HG03558 (cell line): ENCODE data around the gene ZFP91.

Experiments
- ATAC-seq: cut with Tn5 transposase; IDR thresholded peaks from one replicate; pipeline ENCODE4 v1.9.1; 2021; ENCODE audit warnings: moderate number of reproducible peaks; ENCODE audit not compliant: unreplicated experiment; ENCODE audit errors: extremely low read depth

ZFP91 gene

DNA sequence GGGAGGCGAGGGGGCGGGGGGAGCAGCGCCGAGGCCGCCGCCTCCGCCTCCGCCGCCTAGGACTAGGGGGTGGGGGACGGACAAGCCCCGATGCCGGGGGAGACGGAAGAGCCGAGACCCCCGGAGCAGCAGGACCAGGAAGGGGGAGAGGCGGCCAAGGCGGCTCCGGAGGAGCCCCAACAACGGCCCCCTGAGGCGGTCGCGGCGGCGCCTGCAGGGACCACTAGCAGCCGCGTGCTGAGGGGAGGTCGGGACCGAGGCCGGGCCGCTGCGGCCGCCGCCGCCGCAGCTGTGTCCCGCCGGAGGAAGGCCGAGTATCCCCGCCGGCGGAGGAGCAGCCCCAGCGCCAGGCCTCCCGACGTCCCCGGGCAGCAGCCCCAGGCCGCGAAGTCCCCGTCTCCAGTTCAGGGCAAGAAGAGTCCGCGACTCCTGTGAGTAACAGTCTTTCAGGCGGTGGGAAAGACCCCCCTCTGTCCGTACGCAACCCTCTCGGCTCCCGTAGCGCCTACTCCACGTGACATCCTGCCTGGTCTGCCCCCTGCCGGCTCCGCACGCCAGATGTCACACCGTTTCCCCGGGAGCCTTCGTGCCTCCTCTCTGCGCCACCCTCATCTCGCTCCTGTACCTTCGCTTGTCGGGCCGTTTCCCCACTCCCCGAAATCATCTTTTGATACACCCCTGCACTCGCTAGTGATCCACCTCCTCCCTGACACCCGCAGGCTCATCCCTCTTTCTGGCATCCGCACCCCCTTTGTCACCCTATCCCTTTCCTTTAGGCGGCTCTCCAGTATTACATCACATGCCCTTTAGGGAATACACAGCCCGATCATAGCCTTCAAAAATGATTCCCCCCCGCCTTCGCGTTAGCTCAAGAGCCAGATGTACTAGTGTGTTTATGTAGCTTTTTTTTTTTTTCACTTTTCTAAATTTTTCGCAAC, 598 bp downstream of the ZFP91 start:
- no peak for ATAC-seq

DNA sequence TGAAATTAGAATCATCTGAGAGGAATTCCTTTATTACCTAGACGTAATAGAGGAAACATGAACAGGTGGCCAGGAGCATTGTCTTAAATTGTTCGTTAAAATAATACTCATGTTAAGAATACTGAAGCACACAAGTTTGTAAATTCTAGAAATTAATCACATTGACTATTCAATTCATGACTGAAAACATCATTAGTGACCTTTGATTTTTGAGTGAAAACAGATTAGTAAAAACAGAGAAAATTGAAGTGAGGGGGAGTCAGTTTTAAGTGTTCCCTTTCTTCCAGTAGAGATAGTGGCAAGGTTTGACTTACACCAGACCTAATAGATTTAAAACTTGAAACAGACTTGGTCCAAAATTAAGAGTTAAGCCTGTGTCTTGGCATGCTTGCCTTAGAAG, 1.4 kb downstream of the ZFP91 start:
- no peak for ATAC-seq

DNA sequence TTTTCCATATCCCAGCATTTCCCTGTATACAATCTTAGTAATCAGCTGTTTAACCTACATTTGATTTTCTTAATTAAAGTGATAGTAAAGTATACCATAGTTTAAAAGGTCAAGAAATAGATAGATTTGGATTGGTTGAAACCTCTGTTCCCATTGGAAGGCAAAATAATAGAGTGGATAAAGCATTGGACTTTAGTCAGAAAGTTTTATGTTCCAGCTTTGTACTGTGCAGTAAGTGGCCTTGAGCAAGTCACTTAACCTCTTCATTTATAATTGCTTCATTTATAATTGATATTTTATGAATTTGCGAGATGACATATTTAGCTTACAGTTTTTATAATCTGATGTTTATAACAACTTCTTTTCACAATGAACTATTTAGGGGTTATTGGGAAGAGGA, 3.6 kb downstream of the ZFP91 start:
- no peak for ATAC-seq

DNA sequence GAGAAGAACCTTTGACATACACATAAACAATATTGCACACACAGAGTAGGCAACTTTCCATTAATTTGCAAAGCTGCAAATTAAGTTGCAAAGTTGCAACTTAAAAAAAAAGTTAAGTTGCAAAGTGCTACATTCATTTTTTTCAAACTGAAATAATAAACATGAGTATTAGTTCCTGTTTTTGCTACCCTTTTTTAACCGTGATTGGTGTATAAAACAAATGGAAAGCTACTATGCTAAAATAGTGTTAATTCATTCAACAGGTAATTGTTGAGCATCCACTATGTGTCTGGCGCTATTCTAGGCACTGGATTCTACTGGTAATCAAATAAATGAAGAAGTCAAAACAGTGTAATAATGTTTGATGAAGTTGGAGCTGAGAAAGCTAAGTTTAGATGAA, 8.1 kb downstream of the ZFP91 start:
- no peak for ATAC-seq

DNA sequence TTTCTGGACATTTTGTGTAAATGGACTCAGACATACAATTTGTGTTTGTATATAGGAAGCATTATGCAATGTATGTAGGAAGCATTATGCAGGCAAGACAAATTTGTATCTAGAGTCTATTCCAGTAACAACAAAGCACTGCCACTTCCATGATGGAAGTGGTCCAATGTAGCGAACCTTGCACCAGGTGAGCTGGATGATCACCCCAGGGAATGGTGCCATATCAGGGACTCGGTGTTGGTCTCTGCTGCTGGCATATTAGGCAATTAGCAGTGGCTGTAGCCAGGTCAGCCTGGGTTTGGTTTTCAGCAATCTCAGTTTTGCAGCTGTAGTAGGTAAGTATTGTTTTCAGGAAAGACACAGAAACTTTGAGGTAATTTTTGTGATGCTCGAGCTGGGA, 12.8 kb downstream of the ZFP91 start:
- no peak for ATAC-seq

DNA sequence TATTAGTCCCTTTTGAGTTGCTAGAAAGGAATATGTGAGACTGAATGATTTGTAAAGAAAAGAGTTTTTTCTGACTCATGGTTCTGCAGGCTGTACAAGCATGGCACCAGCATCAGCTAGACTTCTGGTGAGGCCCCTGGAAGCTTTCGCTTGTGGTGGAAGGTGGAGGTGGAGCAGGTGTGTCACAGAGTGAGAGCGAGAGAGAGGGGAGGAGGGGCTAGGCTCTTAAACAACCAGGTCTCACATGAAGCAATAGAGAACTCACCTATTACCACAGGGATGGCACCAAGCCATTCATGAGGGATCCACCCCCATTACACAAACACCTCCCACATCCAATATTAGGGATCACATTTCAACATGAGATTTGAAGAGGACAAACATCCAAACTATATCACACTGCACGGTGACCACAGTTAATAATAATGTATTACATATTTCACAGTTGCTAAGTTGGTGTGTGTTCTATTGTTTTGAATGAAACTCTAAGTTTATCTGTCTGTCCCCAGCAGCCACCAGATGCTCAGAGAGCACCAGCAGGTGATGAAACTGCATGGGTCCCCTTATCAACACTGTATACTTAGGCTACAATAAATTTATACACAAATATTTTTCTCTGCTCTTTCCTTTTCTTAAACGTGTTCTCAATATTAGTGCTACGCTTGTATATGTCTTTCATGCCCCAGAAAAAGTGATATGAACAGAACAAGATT, 14.1 kb downstream of the ZFP91 start:
- ATAC-seq = no peak

DNA sequence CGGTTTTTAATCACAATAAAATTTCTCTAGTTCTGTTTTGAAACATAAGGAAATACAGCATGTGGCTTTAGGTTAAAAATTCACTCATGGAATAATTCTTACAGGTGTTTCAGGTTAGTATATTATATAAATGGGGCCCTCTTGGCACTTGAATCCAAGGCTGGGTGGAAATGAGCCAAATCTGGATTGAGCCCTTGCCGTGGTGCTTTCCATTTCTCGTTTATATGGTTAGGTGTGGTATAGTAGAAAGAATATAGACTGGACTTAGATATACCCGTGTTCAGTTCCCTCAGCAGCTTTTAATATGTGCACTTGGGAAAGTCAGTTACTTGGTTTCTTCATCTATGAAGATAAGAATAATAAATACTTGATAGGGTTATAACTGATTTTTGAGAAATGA, 16.0 kb downstream of the ZFP91 start:
- ATAC-seq = no peak

DNA sequence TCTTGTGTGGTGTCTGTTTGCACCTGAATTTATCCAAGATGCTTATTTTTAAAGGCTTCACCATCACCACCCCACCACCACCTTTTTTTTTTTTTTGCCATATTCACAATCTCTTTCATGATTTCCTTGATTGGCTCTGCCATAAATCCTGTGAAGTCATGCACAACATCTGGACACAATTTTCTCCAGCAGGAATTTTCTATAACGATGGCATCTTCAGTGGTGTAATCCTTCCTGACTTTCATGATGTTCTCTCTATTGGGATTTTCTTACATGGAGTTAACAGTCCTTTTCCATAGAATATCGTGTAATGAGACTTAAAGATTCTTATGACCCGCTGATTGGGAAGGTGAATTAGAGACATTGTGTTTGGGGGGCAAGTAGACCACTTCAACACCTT, 17.8 kb downstream of the ZFP91 start:
- ATAC-seq = no peak

DNA sequence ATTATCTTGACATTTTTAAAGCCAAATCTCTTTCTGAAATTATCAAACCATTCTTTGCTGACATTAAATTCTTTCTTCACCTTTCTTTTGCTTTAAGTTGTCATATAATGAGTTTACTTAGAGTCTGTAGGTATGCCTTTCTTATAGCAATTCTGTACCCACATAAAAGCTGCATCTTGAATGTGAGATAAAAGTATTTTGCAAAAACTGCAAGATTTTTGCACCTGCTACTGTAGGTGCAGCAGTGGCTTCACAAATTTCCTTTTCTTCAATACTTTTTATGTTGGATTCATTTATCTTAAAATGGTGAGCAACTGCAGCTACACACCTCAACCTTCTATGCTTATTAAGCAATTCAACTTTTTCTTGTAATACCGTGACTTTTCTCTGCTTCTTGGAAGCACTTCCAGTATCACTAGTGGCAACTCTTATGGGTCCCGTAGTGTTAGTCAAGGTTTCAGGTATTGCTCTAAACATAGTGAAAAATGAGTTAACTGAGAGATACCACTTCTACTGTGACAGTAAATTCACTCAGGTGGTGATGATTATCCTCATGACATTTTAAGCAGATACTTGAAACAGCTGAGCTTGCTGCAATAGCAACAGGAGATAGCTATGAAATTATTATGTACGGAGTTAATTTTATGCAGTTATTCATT, 18.8 kb downstream of the ZFP91 start:
- ATAC-seq = no peak

DNA sequence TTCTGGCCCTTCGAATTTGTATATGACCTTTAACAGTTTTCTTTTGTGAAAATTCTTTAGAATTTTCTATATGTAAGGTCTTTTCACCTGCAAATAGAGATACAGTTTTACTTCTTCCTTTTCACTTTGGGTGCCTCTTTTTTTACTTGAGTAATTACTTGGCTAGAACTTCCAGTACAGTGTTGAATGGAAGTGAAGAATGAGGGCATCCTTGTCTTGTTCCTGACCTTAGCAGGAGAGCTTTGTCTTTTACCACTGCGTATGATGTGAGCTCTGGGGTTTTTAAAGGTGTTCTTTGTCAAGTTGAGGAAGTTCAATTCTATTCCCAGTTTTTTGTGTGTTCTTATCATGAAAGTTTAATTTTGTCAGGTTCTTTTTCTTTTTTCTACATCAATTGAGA, 21.6 kb downstream of the ZFP91 start:
- no peak for ATAC-seq

DNA sequence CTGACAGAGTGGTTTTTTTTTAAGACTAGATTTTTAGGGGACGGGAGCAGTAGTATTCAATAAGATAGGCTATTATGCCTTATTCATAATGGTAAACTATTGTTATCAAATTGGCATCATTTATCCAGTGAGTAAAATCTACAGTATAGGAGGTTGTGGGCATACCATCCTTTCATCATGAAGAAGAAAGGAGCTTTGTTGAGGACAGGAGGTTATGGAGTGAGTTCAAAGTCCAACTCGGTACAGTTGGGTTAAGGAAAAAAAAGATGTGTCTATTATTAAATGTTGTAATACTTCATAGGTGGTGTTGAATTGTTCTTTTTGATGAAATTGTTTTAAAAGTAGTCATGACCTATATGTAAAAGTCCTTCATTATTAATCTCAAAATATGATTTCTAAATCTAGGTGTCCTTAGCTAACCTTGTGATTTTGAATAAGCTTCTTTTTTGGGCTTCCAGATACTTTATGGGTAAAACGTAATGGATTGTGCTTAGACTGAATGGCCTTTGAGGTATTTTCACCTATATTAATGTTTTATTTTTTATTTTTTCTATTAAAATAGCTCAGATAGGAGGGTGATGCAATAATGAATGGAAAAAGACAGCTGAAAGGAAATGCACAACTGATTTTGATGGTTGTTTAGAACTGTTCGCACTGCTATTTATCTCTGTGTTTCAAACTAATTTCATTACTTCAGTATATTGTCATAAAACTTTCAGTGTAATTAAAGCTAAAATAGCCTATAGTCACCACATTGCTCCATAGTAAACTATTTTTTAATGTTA, 28.3 kb downstream of the ZFP91 start:
- no peak for ATAC-seq

DNA sequence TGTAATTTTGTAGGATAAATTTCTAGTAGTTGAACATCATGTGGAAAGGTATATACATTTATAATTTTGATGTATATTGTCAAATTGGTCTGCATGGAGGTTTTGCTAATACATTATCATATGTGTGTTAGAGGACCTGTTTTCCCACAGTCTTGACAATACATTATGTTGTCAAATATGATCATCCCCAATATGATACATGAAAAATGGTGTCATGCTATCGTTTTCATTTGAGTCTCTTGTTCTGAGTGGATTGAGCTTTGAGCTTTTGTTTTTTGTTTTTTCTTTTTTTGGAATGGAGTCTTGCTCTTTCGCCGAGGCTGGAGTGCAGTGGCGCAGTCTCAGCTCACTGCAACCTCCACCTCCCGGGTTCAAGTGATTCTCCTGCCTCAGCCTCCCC, 29.5 kb downstream of the ZFP91 start:
- no peak for ATAC-seq

DNA sequence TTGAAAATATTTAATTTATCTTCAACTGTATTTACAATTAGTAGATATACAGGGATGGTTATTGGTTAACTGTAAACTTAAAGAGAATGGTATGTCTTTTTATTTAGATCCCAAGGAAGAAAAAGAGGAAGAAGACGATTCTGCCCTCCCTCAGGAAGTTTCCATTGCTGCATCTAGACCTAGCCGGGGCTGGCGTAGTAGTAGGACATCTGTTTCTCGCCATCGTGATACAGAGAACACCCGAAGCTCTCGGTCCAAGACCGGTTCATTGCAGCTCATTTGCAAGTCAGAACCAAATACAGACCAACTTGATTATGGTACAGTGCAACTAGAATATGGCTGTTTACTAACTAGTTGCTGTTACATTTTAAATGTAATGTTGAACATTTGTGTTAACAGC, 30.9 kb downstream of the ZFP91 start:
- ATAC-seq = no peak

DNA sequence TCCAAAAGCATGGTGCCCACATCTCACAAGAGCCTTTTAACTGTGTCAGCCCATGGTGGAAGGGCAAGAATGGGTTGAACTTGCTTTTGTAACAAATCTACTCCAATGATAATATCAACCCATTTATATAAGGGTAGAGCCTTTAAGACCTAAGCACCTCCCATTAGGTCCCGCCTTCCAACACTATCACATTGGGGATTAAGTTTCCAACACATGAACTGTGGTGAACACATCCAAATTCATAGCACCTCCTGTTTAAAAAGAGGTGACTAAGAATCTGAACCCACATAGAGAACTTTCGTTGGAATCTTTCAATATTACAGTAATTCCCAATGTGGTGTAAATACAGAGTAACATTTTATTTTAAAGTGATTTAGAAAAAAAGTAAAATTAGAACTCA, 34.4 kb downstream of the ZFP91 start:
- no peak for ATAC-seq

DNA sequence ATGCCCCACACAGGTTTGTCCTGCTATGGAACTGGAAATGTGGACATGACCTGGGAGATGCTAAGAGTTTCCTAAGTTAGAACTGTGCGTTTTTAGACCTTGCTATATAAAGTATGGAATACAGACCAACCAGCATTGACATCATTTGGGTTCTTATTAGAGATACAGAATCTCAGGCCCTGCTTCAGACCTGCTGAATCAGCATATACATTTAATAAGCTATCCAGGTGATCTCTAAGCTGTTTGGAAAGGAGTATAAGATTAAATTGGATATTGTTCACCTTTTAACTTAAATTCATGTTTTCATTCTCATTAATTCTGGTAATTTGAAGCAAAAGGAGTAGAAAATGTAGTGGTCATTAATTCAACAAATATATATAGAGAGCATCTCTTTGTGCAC, 36.7 kb downstream of the ZFP91 start:
- no peak for ATAC-seq

DNA sequence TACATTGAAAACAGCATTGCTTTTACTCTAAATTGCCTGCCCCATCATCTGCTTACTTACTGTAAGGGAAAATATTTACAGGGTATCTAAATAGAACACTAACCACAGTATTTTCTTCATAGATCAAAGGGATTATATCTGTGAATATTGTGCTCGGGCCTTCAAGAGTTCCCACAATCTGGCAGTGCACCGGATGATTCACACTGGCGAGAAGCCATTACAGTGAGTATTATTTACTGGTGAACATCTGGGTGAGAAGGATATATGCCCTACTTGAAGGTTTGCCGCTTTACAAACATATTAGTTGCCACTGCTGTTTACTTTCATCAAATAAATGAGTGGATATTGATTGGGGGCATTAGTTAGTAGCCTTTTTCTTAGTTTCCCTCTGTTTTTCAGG, 37.7 kb downstream of the ZFP91 start:
- ATAC-seq = no peak

DNA sequence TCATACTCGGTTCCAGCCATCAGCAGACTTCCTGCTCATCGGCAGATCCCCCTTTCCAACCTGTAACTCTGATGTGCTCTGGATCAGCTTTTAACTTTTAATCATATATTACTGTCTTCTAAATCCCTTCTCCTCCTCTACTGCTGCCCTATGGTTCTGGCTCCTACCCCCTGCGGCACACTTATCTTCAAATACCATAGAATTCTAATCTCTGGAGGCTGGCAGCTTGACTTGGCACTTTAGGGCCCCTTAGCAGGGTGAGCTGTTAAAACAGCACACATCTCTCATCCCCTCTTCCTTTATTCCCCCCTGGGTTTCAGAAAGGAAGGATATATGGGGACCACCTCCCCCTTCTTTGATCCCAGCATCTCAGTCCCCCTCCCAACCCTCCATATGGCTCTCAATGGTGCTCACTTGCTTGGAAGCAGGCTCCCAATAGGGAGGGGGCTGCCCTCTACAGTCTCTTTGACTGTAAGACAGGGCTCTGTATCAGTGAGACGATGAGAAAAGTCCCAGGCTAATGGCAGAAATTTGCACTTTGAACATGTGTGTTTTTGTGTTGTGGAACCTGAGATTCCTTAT, 39.2 kb downstream of the ZFP91 start:
- ATAC-seq = no peak

DNA sequence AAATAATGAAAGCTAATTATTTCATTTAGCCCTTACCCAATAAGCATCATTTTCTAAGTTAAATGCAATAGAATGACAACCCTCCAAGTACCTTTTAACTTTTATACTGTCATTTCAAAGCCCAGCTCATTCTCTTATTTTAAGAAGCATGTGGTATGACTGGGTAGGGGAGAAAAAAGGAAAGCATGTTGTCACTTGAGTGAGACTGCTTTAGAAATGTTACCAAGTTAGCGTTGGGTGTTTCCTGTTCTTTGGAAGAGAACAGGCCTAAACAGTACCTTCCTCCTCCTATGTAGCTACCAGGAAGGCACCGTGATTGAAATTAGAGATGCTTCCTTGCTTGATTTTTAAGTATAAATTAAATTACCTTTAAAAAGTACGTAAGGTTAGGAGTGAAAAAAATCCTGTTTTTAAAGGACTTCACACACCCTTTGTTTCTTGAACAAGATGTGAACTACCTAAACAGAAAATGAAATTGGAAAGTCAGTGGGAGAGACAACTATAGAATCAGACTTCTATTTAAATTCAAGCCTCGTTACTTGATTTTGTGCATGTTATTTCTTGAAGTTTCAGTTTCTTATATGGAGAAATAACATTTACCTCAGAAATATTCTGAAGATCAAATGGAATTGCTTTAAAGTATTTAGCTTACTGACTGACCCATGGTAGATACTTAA, 42.9 kb downstream of the ZFP91 start:
- ATAC-seq = no peak

DNA sequence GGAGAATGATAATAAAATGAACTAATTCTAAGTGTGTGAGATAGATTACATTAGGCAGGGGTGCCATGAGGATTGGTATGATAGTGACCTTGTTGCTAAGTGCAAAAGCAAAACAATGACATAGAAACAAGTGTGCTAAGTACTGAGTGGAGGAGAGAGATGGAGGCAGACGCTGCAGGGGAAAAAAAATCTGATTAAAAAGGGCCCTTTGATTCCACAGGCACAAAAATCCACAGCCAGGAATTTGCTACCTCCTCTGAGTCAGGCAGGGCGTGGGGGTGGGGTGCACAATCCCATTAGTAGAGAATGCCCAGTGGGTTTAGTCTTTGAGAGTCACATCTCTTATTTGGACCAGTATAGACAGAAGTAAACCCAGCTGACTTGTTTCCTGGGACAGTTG, 43.5 kb downstream of the ZFP91 start, which contains the start of gene CNTF:
CNTF (plus strand) TSS at position 322 of the 400 bp plus-strand sequence. CDS start 88 bp downstream, outside the sequence.
- no peak for ATAC-seq
